A549 (cell line): ENCODE results near the gene SLC6A3.

Experiments used
- CHD4 ChIP-seq: fragments of 200-600 bp; sonication (generic); IDR thresholded peaks from 2 replicates; pipeline ENCODE4 v1.6.1; 2016; ENCODE audit warnings: antibody characterized with exemption, mild to moderate bottlenecking, borderline replicate concordance
- POLR2A ChIP-seq: IDR thresholded peaks from 2 replicates; pipeline ENCODE4 v1.6.1; 2012; ENCODE audit warnings: mild to moderate bottlenecking, low read length
- RARB ChIP-seq: fragments of 250-450 bp; sonication (Bioruptor Pico); IDR thresholded peaks from 2 replicates; pipeline ENCODE4 v1.8.0; 2021; ENCODE audit warnings: mild to moderate bottlenecking, moderate library complexity
- ZFP36 ChIP-seq: fragments of 450-650 bp; IDR thresholded peaks from 2 replicates; pipeline ENCODE4 v1.6.1; 2014; ENCODE audit warnings: borderline replicate concordance; ENCODE audit not compliant: partially characterized antibody
- TF ChIP-seq, protein P1 (sequence below): fragments of 450-650 bp; IDR thresholded peaks from 2 replicates; pipeline ENCODE4 v1.6.1; 2014; ENCODE audit warnings: antibody characterized with exemption
- TF ChIP-seq, protein P2 (sequence below): fragments of >200 bp; sonication (Bioruptor Twin); formaldehyde crosslinking; IDR thresholded peaks from 3 replicates; pipeline ENCODE4 v1.5.1; 2016

DNA sequence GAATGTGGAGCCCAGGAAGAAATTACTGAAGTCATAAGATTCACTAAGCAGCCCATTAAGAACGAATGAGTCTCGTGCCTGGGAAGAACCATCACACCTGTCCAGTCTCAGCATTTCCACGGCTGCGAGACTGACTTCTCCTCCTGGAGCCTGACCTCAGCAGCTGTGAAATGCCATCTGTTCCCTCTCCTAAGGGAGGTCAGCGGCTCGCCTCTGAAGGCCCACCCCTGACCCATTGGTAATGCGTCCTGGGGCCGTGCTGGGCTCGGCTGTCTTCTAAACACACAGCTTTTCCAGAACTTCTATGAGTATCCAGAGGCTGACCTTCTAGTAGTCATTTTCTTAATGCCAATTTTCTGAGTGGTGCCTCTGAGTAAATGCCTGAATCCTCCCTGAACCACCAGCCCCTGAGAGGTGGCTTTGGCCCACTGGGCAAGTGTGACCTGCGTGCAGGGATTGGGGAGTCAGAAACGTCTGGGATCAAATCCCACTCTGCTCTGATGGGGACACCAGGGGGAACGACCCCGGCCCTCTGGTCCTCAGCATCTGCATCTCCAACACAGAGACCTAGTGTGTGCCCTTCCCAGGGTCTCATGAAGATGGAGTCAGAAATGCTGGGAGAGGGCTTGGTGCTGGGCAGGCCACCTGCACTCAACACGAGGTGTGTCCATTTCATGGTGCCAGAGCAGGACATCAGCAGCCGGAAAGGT, 5.7 kb downstream of the SLC6A3 start:
- TF ChIP-seq, protein P1, sequence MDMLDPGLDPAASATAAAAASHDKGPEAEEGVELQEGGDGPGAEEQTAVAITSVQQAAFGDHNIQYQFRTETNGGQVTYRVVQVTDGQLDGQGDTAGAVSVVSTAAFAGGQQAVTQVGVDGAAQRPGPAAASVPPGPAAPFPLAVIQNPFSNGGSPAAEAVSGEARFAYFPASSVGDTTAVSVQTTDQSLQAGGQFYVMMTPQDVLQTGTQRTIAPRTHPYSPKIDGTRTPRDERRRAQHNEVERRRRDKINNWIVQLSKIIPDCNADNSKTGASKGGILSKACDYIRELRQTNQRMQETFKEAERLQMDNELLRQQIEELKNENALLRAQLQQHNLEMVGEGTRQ = no peak
- TF ChIP-seq ZFP36 (no peak), POLR2A (no peak), CHD4 (no peak), RARB (CRISPR knock-in tag) (no peak)
- TF ChIP-seq, protein P2, sequence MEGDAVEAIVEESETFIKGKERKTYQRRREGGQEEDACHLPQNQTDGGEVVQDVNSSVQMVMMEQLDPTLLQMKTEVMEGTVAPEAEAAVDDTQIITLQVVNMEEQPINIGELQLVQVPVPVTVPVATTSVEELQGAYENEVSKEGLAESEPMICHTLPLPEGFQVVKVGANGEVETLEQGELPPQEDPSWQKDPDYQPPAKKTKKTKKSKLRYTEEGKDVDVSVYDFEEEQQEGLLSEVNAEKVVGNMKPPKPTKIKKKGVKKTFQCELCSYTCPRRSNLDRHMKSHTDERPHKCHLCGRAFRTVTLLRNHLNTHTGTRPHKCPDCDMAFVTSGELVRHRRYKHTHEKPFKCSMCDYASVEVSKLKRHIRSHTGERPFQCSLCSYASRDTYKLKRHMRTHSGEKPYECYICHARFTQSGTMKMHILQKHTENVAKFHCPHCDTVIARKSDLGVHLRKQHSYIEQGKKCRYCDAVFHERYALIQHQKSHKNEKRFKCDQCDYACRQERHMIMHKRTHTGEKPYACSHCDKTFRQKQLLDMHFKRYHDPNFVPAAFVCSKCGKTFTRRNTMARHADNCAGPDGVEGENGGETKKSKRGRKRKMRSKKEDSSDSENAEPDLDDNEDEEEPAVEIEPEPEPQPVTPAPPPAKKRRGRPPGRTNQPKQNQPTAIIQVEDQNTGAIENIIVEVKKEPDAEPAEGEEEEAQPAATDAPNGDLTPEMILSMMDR = no peak
